Endodermal cell (in vitro differentiated cells): ENCODE data around the gene BNC2. TPM values are rescaled to one million over a fixed set of nuclear protein-coding genes. Genes with fewer than 3 reads are reported as not detected.

Experiments
- DNase-seq: peaks from one replicate; pipeline ENCODE4 v3.0.0-alpha.2; 2017
- H3K27ac ChIP-seq: 2 replicates; pipeline ENCODE4 v1.5.1; 2013; ENCODE audit warnings: mild to moderate bottlenecking, low read depth, low read length, moderate library complexity
- H3K27me3 ChIP-seq: 2 replicates; pipeline ENCODE4 v1.6.1; 2013; ENCODE audit warnings: mild to moderate bottlenecking, low read length, moderate library complexity; ENCODE audit not compliant: insufficient read depth, control insufficient read depth, poor library complexity, severe bottlenecking
- H3K36me3 ChIP-seq: 2 replicates; pipeline ENCODE4 v1.7.0; 2013; ENCODE audit warnings: mild to moderate bottlenecking, low read length, moderate library complexity; ENCODE audit not compliant: control insufficient read depth, insufficient read depth
- H3K4me1 ChIP-seq: one replicate; pipeline ENCODE4 v1.7.0; 2013; ENCODE audit warnings: low read length; ENCODE audit not compliant: control insufficient read depth, insufficient read depth
- H3K4me3 ChIP-seq: 2 replicates; pipeline ENCODE4 v1.5.1; 2013; ENCODE audit warnings: mild to moderate bottlenecking, low read length, moderate library complexity
- H3K9ac ChIP-seq: 2 replicates; pipeline ENCODE4 v1.6.1; 2013; ENCODE audit warnings: mild to moderate bottlenecking, low read length, moderate library complexity; ENCODE audit not compliant: poor library complexity, severe bottlenecking; ENCODE audit errors: extremely low read depth
- H3K9me3 ChIP-seq: 2 replicates; pipeline ENCODE4 v1.6.1; 2013; ENCODE audit warnings: mild to moderate bottlenecking, low read length, moderate library complexity; ENCODE audit not compliant: control insufficient read depth
- H3K27ac Mint-ChIP-seq: 2 replicates; pipeline ENCODE4 v1.8.0; 2020; ENCODE audit warnings: mixed read lengths
- H3K27me3 Mint-ChIP-seq: 2 replicates; pipeline ENCODE4 v1.8.0; 2021; ENCODE audit warnings: mild to moderate bottlenecking, mixed read lengths; ENCODE audit not compliant: insufficient read depth
- H3K36me3 Mint-ChIP-seq: 2 replicates; pipeline ENCODE4 v1.8.0; 2020; ENCODE audit warnings: low read depth, mixed read lengths
- H3K4me1 Mint-ChIP-seq: 2 replicates; pipeline ENCODE4 v1.8.0; 2020; ENCODE audit warnings: mixed read lengths
- H3K4me3 Mint-ChIP-seq: 2 replicates; pipeline ENCODE4 v1.8.0; 2020; ENCODE audit warnings: mild to moderate bottlenecking, moderate library complexity, mixed read lengths
- H3K9me3 Mint-ChIP-seq: 2 replicates; pipeline ENCODE4 v1.8.0; 2020; ENCODE audit warnings: mild to moderate bottlenecking, mixed read lengths
- CTCF ChIP-seq: fragments of 200-600 bp; sonication (generic); conservative IDR thresholded peaks from 2 replicates; pipeline ENCODE4 v1.5.0; 2021; ENCODE audit warnings: antibody characterized with exemption, mild to moderate bottlenecking
- WGBS, 2 experiments: methylation state at CpG; one replicate each; pipeline versions ENCODE4 v1.1.5 to v1.1.7; 2013; ENCODE audit warnings: missing lambda C conversion rate in 2 of 2, mixed read lengths in 1 of 2; ENCODE audit not compliant: insufficient coverage in 1 of 2, insufficient read length in 1 of 2; 5-methylcytosine and 5-hydroxymethylcytosine counted together
- total RNA-seq, 2 donors: library from RNA; stranded (reverse); fragmentation: NEBNext Ultra II Directional in 1 of 2; extraction: Animal tissue kit (Norgen Biotek cat#: 25700) in 1 of 2; gene quantifications; 2 replicates in 1 of 2; 3 replicates in 1 of 2; pipeline ENCODE4 v1.2.1, GENCODE V29; 2021

Gene BNC2
- total RNA-seq, 2 donors from 2014 or later, result 3.0 to 10.5 TPM

- H3K27ac ChIP-seq, result no peak overlapping the region
- WGBS, 2 experiments, result 91 to 100% methylated on average over 2 to 3 of the region's 3 CpGs
- DNase-seq, result no peak
- no peaks in the 10 kb centered on the region for H3K36me3 Mint-ChIP-seq
- no peak overlapping the region for H3K27ac Mint-ChIP-seq
- no peak for TF ChIP-seq CTCF
- H3K4me1 ChIP-seq, result no peaks in the 10 kb centered on the region
- no peaks in the 10 kb centered on the region for H3K9me3 ChIP-seq
- no peaks in the 10 kb centered on the region for H3K27me3 Mint-ChIP-seq
- no peaks in the 10 kb centered on the region for H3K36me3 ChIP-seq
- H3K4me3 ChIP-seq, result no peak overlapping the region
- no peaks in the 10 kb centered on the region for H3K27me3 ChIP-seq
- no peak overlapping the region for H3K9ac ChIP-seq
- peaks cover 4% of the 10 kb centered on the region for H3K4me1 Mint-ChIP-seq
- H3K9me3 Mint-ChIP-seq, result no peaks in the 10 kb centered on the region
- H3K4me3 Mint-ChIP-seq, result no peak overlapping the region
These were observed 189.9 kb downstream of the BNC2 start for GRCh38 chr9:16680541-16680940.

GRCh38 chr9:16679327-16679821 lies 191.1 kb downstream of the BNC2 start:
- Histone ChIP-seq H3K9ac (no peak overlapping the region), H3K36me3 (no peaks in the 10 kb centered on the region), H3K9me3 (no peaks in the 10 kb centered on the region)

GRCh38 chr9:16676519-16676918 lies 194.0 kb downstream of the BNC2 start:
- H3K9ac ChIP-seq, result no peak overlapping the region
- H3K4me3 ChIP-seq, result no peak overlapping the region
- Mint-ChIP-seq H3K36me3 (no peaks in the 10 kb centered on the region), H3K27me3 (no peaks in the 10 kb centered on the region), H3K4me1 (peaks cover 4% of the 10 kb centered on the region), H3K9me3 (no peaks in the 10 kb centered on the region), H3K4me3 (no peak overlapping the region), H3K27ac (no peak overlapping the region)
- no peak for DNase-seq
- no peaks in the 10 kb centered on the region for H3K4me1 ChIP-seq
- 100% methylated on average over 3 of the region's 3 CpGs; no CpG with 5 or more reads in 1 of the 2 experiments for WGBS, 2 experiments
- no peak for TF ChIP-seq CTCF
- no peaks in the 10 kb centered on the region for H3K36me3 ChIP-seq
- H3K27ac ChIP-seq, result no peak overlapping the region
- H3K27me3 ChIP-seq, result no peaks in the 10 kb centered on the region
- no peaks in the 10 kb centered on the region for H3K9me3 ChIP-seq

More at GRCh38 chr9:16679327-16679821, 191.1 kb downstream of the BNC2 start:
- Mint-ChIP-seq H3K9me3 (no peaks in the 10 kb centered on the region), H3K27ac (peak overlapping the region; percentile 50), H3K27me3 (no peaks in the 10 kb centered on the region), H3K36me3 (no peaks in the 10 kb centered on the region), H3K4me3 (no peak overlapping the region), H3K4me1 (peaks cover 4% of the 10 kb centered on the region)
- Histone ChIP-seq H3K4me1 (no peaks in the 10 kb centered on the region), H3K27me3 (no peaks in the 10 kb centered on the region), H3K4me3 (no peak overlapping the region), H3K27ac (no peak overlapping the region)
- 89 to 91% methylated on average over 7 to 10 of the region's 10 CpGs for WGBS, 2 experiments
- DNase-seq, result no peak
- no peak for TF ChIP-seq CTCF
